HFFc6 (cell line): Measurements from ENCODE around the gene MTA3. TPM values are rescaled to one million over a fixed set of nuclear protein-coding genes. Genes with fewer than 3 reads are reported as not detected.
"Not testable (repeated sequence)": the region's sequence is repeated elsewhere in the genome, so short reads cannot be mapped to it uniquely, and the experiment has no call there.

Experiments
- DNase-seq: peaks from one replicate; pipeline ENCODE4 v3.0.0-alpha.2; 2018
- H3K27ac Mint-ChIP-seq: 2 replicates; pipeline ENCODE4 v1.8.0; 2020; ENCODE audit warnings: mild to moderate bottlenecking, mixed read lengths
- H3K27me3 Mint-ChIP-seq: 2 replicates; pipeline ENCODE4 v1.8.0; 2021; ENCODE audit warnings: mild to moderate bottlenecking, moderate library complexity, mixed read lengths; ENCODE audit not compliant: insufficient read depth
- H3K36me3 Mint-ChIP-seq: 2 replicates; pipeline ENCODE4 v1.8.0; 2021; ENCODE audit warnings: low read depth, mixed read lengths
- H3K4me1 Mint-ChIP-seq: 2 replicates; pipeline ENCODE4 v1.8.0; 2020; ENCODE audit warnings: low read depth, mixed read lengths
- H3K4me3 Mint-ChIP-seq: 2 replicates; pipeline ENCODE4 v1.8.0; 2020; ENCODE audit warnings: mild to moderate bottlenecking, moderate library complexity, mixed read lengths
- H3K9me3 Mint-ChIP-seq: 2 replicates; pipeline ENCODE4 v1.8.0; 2020; ENCODE audit warnings: mild to moderate bottlenecking, mixed read lengths
- CTCF ChIP-seq: fragments of 200-600 bp; sonication (generic); IDR thresholded peaks from 2 replicates; pipeline ENCODE4 v1.5.0; 2021; ENCODE audit warnings: antibody characterized with exemption, mild to moderate bottlenecking
- total RNA-seq, 6 experiments: library from RNA; stranded (reverse); fragmentation: NEBNext Ultra II Directional; extraction: Animal tissue kit (Norgen Biotek cat#: 25700); gene quantifications; 2 replicates in 1 of 6; 3 replicates in 5 of 6; pipeline ENCODE4 v1.2.3, GENCODE V29; 2021

The MTA3 gene
- total RNA-seq, 6 experiments from 2014 or later, result 26.2 to 33.4 (median 30.7) TPM

- no peak for TF ChIP-seq CTCF
- H3K4me1 Mint-ChIP-seq, result peaks cover 5% of the 10 kb centered on the region; the same call in 1 of the 2 replicates
These were observed 9.6 kb upstream of the MTA3 start for GRCh38 chr2:42558827-42559226.

GRCh38 chr2:42560133-42560532 lies 8.3 kb upstream of the MTA3 start:
- H3K9me3 Mint-ChIP-seq, DNase-seq, H3K27ac Mint-ChIP-seq, H3K4me3 Mint-ChIP-seq, H3K36me3 Mint-ChIP-seq, H3K4me1 Mint-ChIP-seq: not testable (repeated sequence)
- peaks cover 23% of the 10 kb centered on the region for H3K27me3 Mint-ChIP-seq

More at GRCh38 chr2:42558827-42559226, 9.6 kb upstream of the MTA3 start:
- H3K27me3 Mint-ChIP-seq, result peaks cover 24% of the 10 kb centered on the region
- no peaks in the 10 kb centered on the region for H3K9me3 Mint-ChIP-seq
- H3K4me3 Mint-ChIP-seq, result no peak overlapping the region
- H3K36me3 Mint-ChIP-seq, result no peaks in the 10 kb centered on the region
- no peak for DNase-seq
- no peak overlapping the region for H3K27ac Mint-ChIP-seq

- no peak overlapping the region for H3K27ac Mint-ChIP-seq
- H3K27me3 Mint-ChIP-seq, result peaks cover 24% of the 10 kb centered on the region
- TF ChIP-seq CTCF, result no peak
- no peaks in the 10 kb centered on the region for H3K9me3 Mint-ChIP-seq
- no peaks in the 10 kb centered on the region for H3K36me3 Mint-ChIP-seq
- H3K4me1 Mint-ChIP-seq, result peaks cover 5% of the 10 kb centered on the region; the same call in 1 of the 2 replicates
- no peak for DNase-seq
- no peak overlapping the region for H3K4me3 Mint-ChIP-seq
These were observed 7.5 kb upstream of the MTA3 start for GRCh38 chr2:42560899-42561298.

GRCh38 chr2:42562474-42563144 lies 5.8 kb upstream of the MTA3 start:
- no peak overlapping the region for H3K4me3 Mint-ChIP-seq
- peaks cover 16% of the 10 kb centered on the region for H3K27me3 Mint-ChIP-seq
- no peak overlapping the region for H3K27ac Mint-ChIP-seq
- TF ChIP-seq CTCF, result no peak
- H3K4me1 Mint-ChIP-seq, result peaks cover 19% of the 10 kb centered on the region
- no peaks in the 10 kb centered on the region for H3K36me3 Mint-ChIP-seq
- no peak for DNase-seq
- H3K9me3 Mint-ChIP-seq, result no peaks in the 10 kb centered on the region

- no peak for DNase-seq
- Mint-ChIP-seq H3K9me3 (no peaks in the 10 kb centered on the region), H3K4me3 (no peak overlapping the region), H3K36me3 (no peaks in the 10 kb centered on the region), H3K27ac (no peak overlapping the region), H3K4me1 (peaks cover 32% of the 10 kb centered on the region), H3K27me3 (peaks cover 16% of the 10 kb centered on the region)
- TF ChIP-seq CTCF, result no peak
These were observed 2.4 kb upstream of the MTA3 start for GRCh38 chr2:42566025-42566424.

GRCh38 chr2:42566837-42567321 lies 1.6 kb upstream of the MTA3 start:
- no peak overlapping the region for H3K27ac Mint-ChIP-seq

More at GRCh38 chr2:42566837-42567321, 1.6 kb upstream of the MTA3 start:
- no peaks in the 10 kb centered on the region for H3K9me3 Mint-ChIP-seq
- peaks cover 15% of the 10 kb centered on the region for H3K27me3 Mint-ChIP-seq
- H3K36me3 Mint-ChIP-seq, result no peaks in the 10 kb centered on the region
- no peak for DNase-seq
- no peak overlapping the region for H3K4me3 Mint-ChIP-seq
- no peak for TF ChIP-seq CTCF
- peaks cover 31% of the 10 kb centered on the region for H3K4me1 Mint-ChIP-seq
